ENCODE measurements around the gene NHSL2. TPM values are rescaled to one million over a fixed set of nuclear protein-coding genes. Genes with fewer than 3 reads are reported as not detected.

NHSL2 gene
- total and polyA plus RNA-seq, 2 of the 13 experiments (the other 11 are each of a cell fraction or from before 2014, with no cell fraction given): not detected

- TF ChIP-seq PRDM10 (CRISPR knock-in tag; IDR thresholded peaks at IDR 0.05; ENCODE audit: low read depth) (no peak), ZNF24 (IDR thresholded peaks at IDR 0.05) (no peak), SP2 (CRISPR knock-in tag; IDR thresholded peaks at IDR 0.05) (no peak), SNAPC2 (CRISPR knock-in tag; IDR thresholded peaks at IDR 0.05) (0 out of 2 replicates have a peak, but pooled peaks have one; percentile 33), ATRX (CRISPR knock-in tag; IDR thresholded peaks at IDR 0.05; ENCODE audit: borderline replicate concordance) (no peak), LRRFIP1 (CRISPR knock-in tag; conservative IDR thresholded peaks at IDR 0.05) (no peak), TARDBP (CRISPR knock-in tag; IDR thresholded peaks at IDR 0.05) (peak; percentile 21; the same call in 1 of the 2 replicates), ZNF44 (CRISPR knock-in tag; IDR thresholded peaks at IDR 0.05) (no peak), ZNF629 (CRISPR knock-in tag; conservative IDR thresholded peaks at IDR 0.05) (no peak), NR2F2 (IDR thresholded peaks at IDR 0.05; ENCODE audit: borderline replicate concordance, low read depth) (no peak), ISL2 (CRISPR knock-in tag; IDR thresholded peaks at IDR 0.05) (no peak), CAMTA2 (CRISPR knock-in tag; IDR thresholded peaks at IDR 0.05; ENCODE audit: borderline replicate concordance) (no peak), KDM2A (CRISPR knock-in tag; IDR thresholded peaks at IDR 0.05; ENCODE audit: borderline replicate concordance, low read depth) (peak; percentile 49; the same call in 1 of the 2 replicates), ZNF33A (CRISPR knock-in tag; IDR thresholded peaks at IDR 0.05; ENCODE audit: borderline replicate concordance) (no peak), ZNF414 (CRISPR knock-in tag; IDR thresholded peaks at IDR 0.05) (no peak), CERS6 (CRISPR knock-in tag; IDR thresholded peaks at IDR 0.05) (no peak), SMAD3 (CRISPR knock-in tag; IDR thresholded peaks at IDR 0.05) (no peak), MIER2 (CRISPR knock-in tag; IDR thresholded peaks at IDR 0.05) (no peak), PHF21A (CRISPR knock-in tag; IDR thresholded peaks at IDR 0.05) (no peak), DDIT3 (CRISPR knock-in tag; IDR thresholded peaks at IDR 0.05) (no peak), CENPX (CRISPR knock-in tag; IDR thresholded peaks at IDR 0.05) (no peak), RELA (CRISPR knock-in tag; IDR thresholded peaks at IDR 0.05) (no peak)
Measured at GRCh38 chrX:72018277-72019112, 107.8 kb downstream of the NHSL2 start (continued).

All from HepG2 (cell line).